Neural cell (in vitro differentiated cells): Measurements from ENCODE around the gene DEPDC5.

ENCODE experiments used
- CTCF ChIP-seq: fragments of 450-650 bp; IDR thresholded peaks from 2 replicates; pipeline ENCODE4 v1.5.1; 2014; ENCODE audit warnings: antibody characterized with exemption, mild to moderate bottlenecking, moderate library complexity; ENCODE audit not compliant: poor library complexity, severe bottlenecking
- EP300 ChIP-seq: fragments of 450-650 bp; conservative IDR thresholded peaks from 2 replicates; pipeline ENCODE4 v1.6.1; 2014; ENCODE audit warnings: antibody characterized with exemption, mild to moderate bottlenecking, moderate library complexity; ENCODE audit not compliant: poor library complexity, severe bottlenecking
- MXI1 ChIP-seq: fragments of 450-650 bp; conservative IDR thresholded peaks from 2 replicates; pipeline ENCODE4 v1.6.1; 2014; ENCODE audit warnings: antibody characterized with exemption, mild to moderate bottlenecking; ENCODE audit not compliant: poor library complexity, severe bottlenecking
- POLR2AphosphoS5 ChIP-seq: IDR thresholded peaks from 2 replicates; pipeline ENCODE4 v1.6.1; 2012
- RAD21 ChIP-seq: fragments of 450-650 bp; conservative IDR thresholded peaks from 2 replicates; pipeline ENCODE4 v1.6.1; 2014; ENCODE audit warnings: antibody characterized with exemption, mild to moderate bottlenecking, moderate library complexity

DNA sequence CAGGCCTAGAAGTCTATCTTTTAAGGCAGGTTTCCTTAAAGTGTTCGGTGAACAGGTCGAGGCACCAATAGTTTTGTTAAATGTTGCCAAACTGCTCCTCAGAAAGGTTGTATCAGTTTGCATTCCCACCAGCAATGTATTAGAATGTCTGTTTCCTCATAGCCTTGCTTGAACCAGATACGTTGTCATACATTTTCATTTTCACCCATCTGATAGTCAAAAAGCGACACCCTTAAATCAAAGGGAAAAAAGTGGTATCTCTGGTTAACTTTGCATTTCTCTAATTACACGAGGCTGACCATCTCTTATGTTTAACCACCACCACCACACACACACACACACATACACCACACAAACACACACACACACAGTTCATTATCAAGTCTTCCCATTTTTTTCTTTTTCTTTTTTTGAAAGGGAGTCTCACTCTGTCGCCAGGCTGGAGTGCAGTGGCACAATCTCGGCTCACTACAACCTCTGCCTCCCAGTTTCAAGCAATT is 20.2 kb upstream of the DEPDC5 start:
- no peak for TF ChIP-seq CTCF
- TF ChIP-seq POLR2AphosphoS5 = no peak
- TF ChIP-seq EP300 = no peak
- TF ChIP-seq RAD21 = no peak
- TF ChIP-seq MXI1 = no peak
